Mononuclear cell (primary cell): ENCODE results near the gene P2RY1. TPM values are rescaled to one million over a fixed set of nuclear protein-coding genes. Genes with fewer than 3 reads are reported as not detected.
A peak's percentile ranks its signal among the peaks of the same experiment; 100 is the strongest.

Experiments
- H3K27me3 ChIP-seq: 2 replicates; pipeline ENCODE4 v1.6.0; 2011; ENCODE audit warnings: low read length, control low read depth; ENCODE audit not compliant: insufficient read depth
- H3K4me1 ChIP-seq: 2 replicates; pipeline ENCODE4 v1.5.1; 2011; ENCODE audit warnings: mild to moderate bottlenecking, low read length, control low read depth; ENCODE audit not compliant: insufficient read depth
- H3K4me3 ChIP-seq: 2 replicates; pipeline ENCODE4 v1.5.1; 2011; ENCODE audit warnings: mild to moderate bottlenecking, low read length, moderate library complexity
- H3K9me3 ChIP-seq: 2 replicates; pipeline ENCODE4 v1.5.1; 2011; ENCODE audit warnings: low read depth, mild to moderate bottlenecking, control low read depth, low read length
- total RNA-seq: library from RNA; depleted of rRNA; stranded (reverse); fragments of >200 nt; gene quantifications from one replicate; pipeline ENCODE4 v1.2.3, GENCODE V29; 2012

The P2RY1 gene
- 3.1 TPM for total RNA-seq

GRCh38 chr3:152834776-152835600 lies at the start of gene P2RY1:
Gene P2RY1, plus strand, starts transcription at chr3:152835131. Its CDS starts 652 bp downstream, at chr3:152835783.
- H3K9me3 ChIP-seq, result no peaks in the 10 kb centered on the region
- peaks cover 3% of the 10 kb centered on the region for H3K27me3 ChIP-seq
- H3K4me1 ChIP-seq, result peaks cover 19% of the 10 kb centered on the region
- H3K4me3 ChIP-seq, result peak within 1 kb of the TSS; percentile 51

- Histone ChIP-seq H3K9me3 (no peaks in the 10 kb centered on the region), H3K27me3 (no peaks in the 10 kb centered on the region), H3K4me3 (no peak overlapping the region), H3K4me1 (no peaks in the 10 kb centered on the region)
Observed at GRCh38 chr3:152786977-152787681, 47.8 kb upstream of the P2RY1 start.

GRCh38 chr3:152790651-152791387 lies 44.1 kb upstream of the P2RY1 start:
- Histone ChIP-seq H3K27me3 (no peaks in the 10 kb centered on the region), H3K4me3 (no peak overlapping the region), H3K9me3 (no peaks in the 10 kb centered on the region), H3K4me1 (no peaks in the 10 kb centered on the region)

GRCh38 chr3:152793969-152794368 lies 41.0 kb upstream of the P2RY1 start:
- no peaks in the 10 kb centered on the region for H3K9me3 ChIP-seq

GRCh38 chr3:152797751-152798432 lies 37.0 kb upstream of the P2RY1 start:
- Histone ChIP-seq H3K27me3 (no peaks in the 10 kb centered on the region), H3K4me3 (no peak overlapping the region), H3K4me1 (no peaks in the 10 kb centered on the region), H3K9me3 (no peaks in the 10 kb centered on the region)

More at GRCh38 chr3:152793969-152794368, 41.0 kb upstream of the P2RY1 start:
- Histone ChIP-seq H3K4me3 (no peak overlapping the region), H3K27me3 (no peaks in the 10 kb centered on the region), H3K4me1 (no peaks in the 10 kb centered on the region)

GRCh38 chr3:152811974-152812760 lies 22.8 kb upstream of the P2RY1 start:
- H3K27me3 ChIP-seq, result no peaks in the 10 kb centered on the region
- no peaks in the 10 kb centered on the region for H3K4me1 ChIP-seq
- H3K4me3 ChIP-seq, result no peak overlapping the region
- no peaks in the 10 kb centered on the region for H3K9me3 ChIP-seq

GRCh38 chr3:152817400-152817799 lies 17.5 kb upstream of the P2RY1 start:
- H3K9me3 ChIP-seq, result no peaks in the 10 kb centered on the region
- H3K27me3 ChIP-seq, result no peaks in the 10 kb centered on the region
- no peak overlapping the region for H3K4me3 ChIP-seq
- H3K4me1 ChIP-seq, result no peaks in the 10 kb centered on the region

- Histone ChIP-seq H3K4me1 (no peaks in the 10 kb centered on the region), H3K9me3 (no peaks in the 10 kb centered on the region), H3K27me3 (no peaks in the 10 kb centered on the region), H3K4me3 (no peak overlapping the region)
Observed at GRCh38 chr3:152818027-152818426, 16.9 kb upstream of the P2RY1 start.

- Histone ChIP-seq H3K4me1 (no peaks in the 10 kb centered on the region), H3K4me3 (no peak overlapping the region), H3K9me3 (no peaks in the 10 kb centered on the region), H3K27me3 (no peaks in the 10 kb centered on the region)
Observed at GRCh38 chr3:152823173-152823572, 11.8 kb upstream of the P2RY1 start.

- no peaks in the 10 kb centered on the region for H3K27me3 ChIP-seq
Observed at GRCh38 chr3:152823781-152824180, 11.2 kb upstream of the P2RY1 start.

GRCh38 chr3:152825566-152825965 lies 9.4 kb upstream of the P2RY1 start:
- H3K4me1 ChIP-seq, result no peaks in the 10 kb centered on the region
- H3K27me3 ChIP-seq, result no peaks in the 10 kb centered on the region
- no peak overlapping the region for H3K4me3 ChIP-seq
- H3K9me3 ChIP-seq, result no peaks in the 10 kb centered on the region

More at GRCh38 chr3:152823781-152824180, 11.2 kb upstream of the P2RY1 start:
- Histone ChIP-seq H3K9me3 (no peaks in the 10 kb centered on the region), H3K4me3 (no peak overlapping the region), H3K4me1 (no peaks in the 10 kb centered on the region)

GRCh38 chr3:152826476-152826875 lies 8.5 kb upstream of the P2RY1 start:
- no peaks in the 10 kb centered on the region for H3K9me3 ChIP-seq
- H3K4me3 ChIP-seq, result no peak overlapping the region
- no peaks in the 10 kb centered on the region for H3K27me3 ChIP-seq
- no peaks in the 10 kb centered on the region for H3K4me1 ChIP-seq

GRCh38 chr3:152827313-152827712 lies 7.6 kb upstream of the P2RY1 start:
- H3K9me3 ChIP-seq, result no peaks in the 10 kb centered on the region
- no peak overlapping the region for H3K4me3 ChIP-seq
- H3K27me3 ChIP-seq, result no peaks in the 10 kb centered on the region
- H3K4me1 ChIP-seq, result no peaks in the 10 kb centered on the region
